ENCODE results near the gene TAF4B.

Gene TAF4B

GRCh38 chr18:26262156-26262555, 35.9 kb downstream of the TAF4B start:
- H3K27ac ChIP-seq (ENCODE audit: low read length): no peak overlapping the region
- H3K9ac ChIP-seq (ENCODE audit: low read depth, low read length): no peak overlapping the region
- ATAC-seq (ENCODE audit: insufficient read depth, low read depth) (no peak), DNase-seq (no peak)
- H4K20me1 ChIP-seq (ENCODE audit: insufficient read depth, low read length): no peaks in the 10 kb centered on the region
- TF ChIP-seq CTCF (IDR thresholded peaks at IDR 0.05; ENCODE audit: borderline replicate concordance, extremely low read depth, low read length, poor library complexity, severe bottlenecking): no peak
- TF ChIP-seq EZH2 (IDR thresholded peaks at IDR 0.05; ENCODE audit: borderline replicate concordance, low read depth, low read length, severe bottlenecking): no peak
- no peak overlapping the region for H3K4me3 ChIP-seq (ENCODE audit: low read depth in 1 of 2, low read length in 2 of 2)
- peaks cover 3% of the 10 kb centered on the region for H3K9me3 ChIP-seq (ENCODE audit: insufficient read depth, low read length, severe bottlenecking)
- H3K79me2 ChIP-seq (ENCODE audit: insufficient read depth, low read length): peaks cover 10% of the 10 kb centered on the region; the same call in 1 of the 2 replicates
- H3K4me2 ChIP-seq (ENCODE audit: insufficient read depth, low read length): no peak overlapping the region
- no peaks in the 10 kb centered on the region for H3K27me3 ChIP-seq (ENCODE audit: insufficient read depth, low read length, poor library complexity)
- peaks cover 5% of the 10 kb centered on the region; the same call in 1 of the 2 replicates for H3K36me3 ChIP-seq (ENCODE audit: insufficient read depth, low read length)
- H2AFZ ChIP-seq (ENCODE audit: low read depth, low read length): no peak overlapping the region
- H3K4me1 ChIP-seq (ENCODE audit: insufficient read depth, low read length): no peaks in the 10 kb centered on the region

GRCh38 chr18:26267357-26267930, 41.2 kb downstream of the TAF4B start:
- ATAC-seq (ENCODE audit: insufficient read depth, low read depth): no peak
- H3K9ac ChIP-seq (ENCODE audit: low read depth, low read length): no peak overlapping the region
- H3K9me3 ChIP-seq (ENCODE audit: insufficient read depth, low read length, severe bottlenecking): no peaks in the 10 kb centered on the region
- H3K36me3 ChIP-seq (ENCODE audit: insufficient read depth, low read length): peaks cover 33% of the 10 kb centered on the region; the same call in 1 of the 2 replicates
- H3K4me1 ChIP-seq (ENCODE audit: insufficient read depth, low read length): no peaks in the 10 kb centered on the region
- no peak overlapping the region for H2AFZ ChIP-seq (ENCODE audit: low read depth, low read length)
- no peak overlapping the region for H3K4me3 ChIP-seq (ENCODE audit: low read depth in 1 of 2, low read length in 2 of 2)
- H3K4me2 ChIP-seq (ENCODE audit: insufficient read depth, low read length): no peak overlapping the region
- no peak for TF ChIP-seq EZH2 (IDR thresholded peaks at IDR 0.05; ENCODE audit: borderline replicate concordance, low read depth, low read length, severe bottlenecking)
- TF ChIP-seq CTCF (IDR thresholded peaks at IDR 0.05; ENCODE audit: borderline replicate concordance, extremely low read depth, low read length, poor library complexity, severe bottlenecking): no peak
- no peak for DNase-seq
- no peaks in the 10 kb centered on the region for H4K20me1 ChIP-seq (ENCODE audit: insufficient read depth, low read length)
- no peaks in the 10 kb centered on the region for H3K27me3 ChIP-seq (ENCODE audit: insufficient read depth, low read length, poor library complexity)
- no peak overlapping the region for H3K27ac ChIP-seq (ENCODE audit: low read length)
- H3K79me2 ChIP-seq (ENCODE audit: insufficient read depth, low read length): no peaks in the 10 kb centered on the region

GRCh38 chr18:26268454-26268853, 42.2 kb downstream of the TAF4B start:
- ATAC-seq (ENCODE audit: insufficient read depth, low read depth): no peak
- Histone ChIP-seq H3K36me3 (ENCODE audit: insufficient read depth, low read length) (peaks cover 33% of the 10 kb centered on the region; the same call in 1 of the 2 replicates), H3K27ac (ENCODE audit: low read length) (no peak overlapping the region), H3K27me3 (ENCODE audit: insufficient read depth, low read length, poor library complexity) (no peaks in the 10 kb centered on the region), H4K20me1 (ENCODE audit: insufficient read depth, low read length) (no peaks in the 10 kb centered on the region), H3K4me3 (ENCODE audit: low read depth in 1 of 2, low read length in 2 of 2) (no peak overlapping the region), H2AFZ (ENCODE audit: low read depth, low read length) (no peak overlapping the region), H3K4me1 (ENCODE audit: insufficient read depth, low read length) (no peaks in the 10 kb centered on the region), H3K9me3 (ENCODE audit: insufficient read depth, low read length, severe bottlenecking) (no peaks in the 10 kb centered on the region), H3K4me2 (ENCODE audit: insufficient read depth, low read length) (no peak overlapping the region), H3K9ac (ENCODE audit: low read depth, low read length) (no peak overlapping the region), H3K79me2 (ENCODE audit: insufficient read depth, low read length) (no peaks in the 10 kb centered on the region)
- no peak for DNase-seq
- TF ChIP-seq EZH2 (IDR thresholded peaks at IDR 0.05; ENCODE audit: borderline replicate concordance, low read depth, low read length, severe bottlenecking) (no peak), CTCF (IDR thresholded peaks at IDR 0.05; ENCODE audit: borderline replicate concordance, extremely low read depth, low read length, poor library complexity, severe bottlenecking) (no peak)
